ENCODE measurements around the gene TRIM3. TPM values are rescaled to one million over a fixed set of nuclear protein-coding genes. Genes with fewer than 3 reads are reported as not detected.

TRIM3 gene
- total and polyA plus RNA-seq, 2 of the 8 experiments (the other 6 are each of a cell fraction or from before 2014, with no cell fraction given), result 10.7 to 14.3 TPM

DNA sequence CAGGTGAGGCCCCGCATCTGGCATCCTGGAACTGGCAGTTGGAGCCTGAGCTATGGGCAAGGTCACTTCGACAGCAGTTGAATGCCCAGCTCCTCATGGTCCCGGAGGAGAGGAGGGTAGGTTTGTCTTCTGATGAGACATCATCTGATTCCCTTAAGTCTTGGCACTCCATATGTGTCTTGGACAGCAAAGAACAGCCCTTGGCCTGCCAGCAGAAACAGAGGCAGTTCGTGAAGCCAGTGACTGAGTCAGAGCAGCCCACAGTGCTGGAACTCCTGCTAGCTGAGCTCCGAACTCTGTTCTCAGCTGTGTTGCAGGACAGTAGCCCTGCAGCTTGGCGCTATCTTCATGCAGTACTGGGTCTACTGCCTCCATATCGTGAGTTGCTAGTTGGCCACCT, 24.4 kb upstream of the TRIM3 start (continued):
- TF ChIP-seq CBX5 (IDR thresholded peaks at IDR 0.05; ENCODE audit: low read depth, low read length), result no peak
- no peak for TF ChIP-seq CHD2 (IDR thresholded peaks at IDR 0.05; ENCODE audit: low read length)
- TF ChIP-seq, protein P1, sequence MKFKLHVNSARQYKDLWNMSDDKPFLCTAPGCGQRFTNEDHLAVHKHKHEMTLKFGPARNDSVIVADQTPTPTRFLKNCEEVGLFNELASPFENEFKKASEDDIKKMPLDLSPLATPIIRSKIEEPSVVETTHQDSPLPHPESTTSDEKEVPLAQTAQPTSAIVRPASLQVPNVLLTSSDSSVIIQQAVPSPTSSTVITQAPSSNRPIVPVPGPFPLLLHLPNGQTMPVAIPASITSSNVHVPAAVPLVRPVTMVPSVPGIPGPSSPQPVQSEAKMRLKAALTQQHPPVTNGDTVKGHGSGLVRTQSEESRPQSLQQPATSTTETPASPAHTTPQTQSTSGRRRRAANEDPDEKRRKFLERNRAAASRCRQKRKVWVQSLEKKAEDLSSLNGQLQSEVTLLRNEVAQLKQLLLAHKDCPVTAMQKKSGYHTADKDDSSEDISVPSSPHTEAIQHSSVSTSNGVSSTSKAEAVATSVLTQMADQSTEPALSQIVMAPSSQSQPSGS (IDR thresholded peaks at IDR 0.05; ENCODE audit: low read length), result no peak
- TF ChIP-seq RAD21 (IDR thresholded peaks at IDR 0.05 in 1 of 2, conservative IDR thresholded peaks at IDR 0.05 in 1 of 2; ENCODE audit: low read depth in 2 of 2, low read length in 2 of 2), result no peak
- TF ChIP-seq, protein P2, sequence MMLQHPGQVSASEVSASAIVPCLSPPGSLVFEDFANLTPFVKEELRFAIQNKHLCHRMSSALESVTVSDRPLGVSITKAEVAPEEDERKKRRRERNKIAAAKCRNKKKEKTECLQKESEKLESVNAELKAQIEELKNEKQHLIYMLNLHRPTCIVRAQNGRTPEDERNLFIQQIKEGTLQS (IDR thresholded peaks at IDR 0.05; ENCODE audit: insufficient read depth, low read depth, low read length), result no peak
- TF ChIP-seq, protein P3, sequence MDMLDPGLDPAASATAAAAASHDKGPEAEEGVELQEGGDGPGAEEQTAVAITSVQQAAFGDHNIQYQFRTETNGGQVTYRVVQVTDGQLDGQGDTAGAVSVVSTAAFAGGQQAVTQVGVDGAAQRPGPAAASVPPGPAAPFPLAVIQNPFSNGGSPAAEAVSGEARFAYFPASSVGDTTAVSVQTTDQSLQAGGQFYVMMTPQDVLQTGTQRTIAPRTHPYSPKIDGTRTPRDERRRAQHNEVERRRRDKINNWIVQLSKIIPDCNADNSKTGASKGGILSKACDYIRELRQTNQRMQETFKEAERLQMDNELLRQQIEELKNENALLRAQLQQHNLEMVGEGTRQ (IDR thresholded peaks at IDR 0.05; ENCODE audit: low read length), result no peak
- no peak for TF ChIP-seq SIRT6 (IDR thresholded peaks at IDR 0.05; ENCODE audit: low read length)

All from H1 (cell line).